GM10266 (cell line): ENCODE measurements around the gene CD300H.
"Not testable (repeated sequence)": the region's sequence is repeated elsewhere in the genome, so short reads cannot be mapped to it uniquely, and the experiment has no call there.

ENCODE experiments used
- DNase-seq: peaks from one replicate; pipeline ENCODE4 v3.0.0; 2012; ENCODE audit errors: extremely low spot score
- CTCF ChIP-seq: IDR thresholded peaks from 2 replicates; pipeline ENCODE4 v1.5.1; 2012; ENCODE audit warnings: mild to moderate bottlenecking, low read depth; ENCODE audit not compliant: control insufficient read depth, insufficient read depth; ENCODE audit errors: missing control alignments

The CD300H gene

DNA sequence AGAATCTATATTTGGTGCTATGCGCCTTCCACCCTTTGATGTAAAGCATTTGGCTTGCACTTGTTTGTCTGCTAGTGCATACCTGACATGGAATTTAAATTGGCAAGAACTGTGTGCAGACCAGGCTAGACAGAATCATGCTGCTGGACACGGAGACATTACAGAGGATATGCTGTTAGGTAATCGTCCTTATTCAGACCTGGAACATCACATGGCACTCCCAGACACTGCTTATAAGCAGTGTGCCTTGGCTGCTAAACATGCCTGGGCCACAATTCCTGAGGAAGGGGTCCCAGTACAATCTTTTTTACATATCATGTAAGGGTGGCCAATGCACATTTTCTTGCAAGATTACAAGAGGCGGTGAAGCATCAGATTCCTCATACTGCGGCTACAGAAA, 18.4 kb upstream of the CD300H start:
- no peak for DNase-seq
- no peak for TF ChIP-seq CTCF

DNA sequence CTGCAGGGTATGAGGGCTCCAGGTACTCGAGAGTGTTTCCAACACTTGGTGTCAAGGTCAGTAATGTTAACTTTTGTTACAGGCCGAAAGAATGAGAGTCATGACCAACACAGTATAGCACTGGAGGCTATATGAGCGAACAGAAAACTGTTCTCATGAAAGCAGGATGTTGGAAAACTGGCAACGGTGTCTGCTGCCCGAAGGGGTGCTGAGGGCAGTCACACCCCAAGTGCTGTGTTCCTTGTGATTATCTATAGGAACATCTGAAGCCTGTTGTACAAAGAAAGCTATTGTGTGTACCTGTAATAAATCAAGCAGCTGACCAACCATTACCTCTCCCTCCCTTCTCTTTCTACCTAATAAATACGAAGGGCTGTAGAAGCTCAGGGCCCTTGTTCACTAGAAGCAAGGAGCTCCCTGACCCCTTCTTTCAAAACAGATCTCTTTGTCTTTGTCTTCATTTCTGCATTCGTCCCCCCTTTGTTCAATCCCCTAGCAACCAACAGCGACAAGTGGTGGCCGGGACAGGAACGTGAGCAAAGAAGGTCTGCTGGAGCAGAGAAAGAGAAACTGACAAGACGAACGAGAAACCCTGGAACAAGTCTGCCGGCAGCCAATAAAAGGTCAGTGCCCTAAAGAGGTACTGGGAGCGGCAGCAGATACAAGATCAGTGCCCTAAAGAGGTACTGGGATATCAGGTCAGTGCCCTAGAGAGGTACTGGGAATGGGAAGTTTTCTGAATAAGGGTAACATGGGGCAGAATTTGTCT, 17.2 kb upstream of the CD300H start:
- TF ChIP-seq CTCF, result no peak
- DNase-seq, result no peak

GRCh38 chr17:74582633-74583032, 15.3 kb upstream of the CD300H start:
- no peak for DNase-seq
- no peak for TF ChIP-seq CTCF

DNA sequence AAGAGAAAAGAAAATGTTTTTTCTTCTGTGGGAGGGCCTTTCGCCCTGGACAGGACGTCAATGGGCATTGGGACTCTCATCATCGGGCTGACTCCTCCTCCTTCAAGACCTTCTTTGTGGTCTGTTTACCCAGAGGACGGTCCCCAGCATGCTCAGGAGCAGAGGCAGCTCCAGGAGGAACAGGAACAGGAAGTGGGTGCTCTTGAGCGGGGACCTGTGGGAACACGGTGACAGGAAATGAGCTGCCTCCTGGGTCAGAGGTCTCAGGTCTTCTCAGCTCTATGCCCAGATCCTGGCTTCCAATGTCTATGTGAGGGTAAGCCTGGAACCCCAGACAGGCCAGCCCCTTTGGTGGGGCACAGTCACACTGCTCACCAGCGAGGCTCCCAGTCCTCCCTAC, 12.6 kb upstream of the CD300H start:
- TF ChIP-seq CTCF, result no peak

DNA sequence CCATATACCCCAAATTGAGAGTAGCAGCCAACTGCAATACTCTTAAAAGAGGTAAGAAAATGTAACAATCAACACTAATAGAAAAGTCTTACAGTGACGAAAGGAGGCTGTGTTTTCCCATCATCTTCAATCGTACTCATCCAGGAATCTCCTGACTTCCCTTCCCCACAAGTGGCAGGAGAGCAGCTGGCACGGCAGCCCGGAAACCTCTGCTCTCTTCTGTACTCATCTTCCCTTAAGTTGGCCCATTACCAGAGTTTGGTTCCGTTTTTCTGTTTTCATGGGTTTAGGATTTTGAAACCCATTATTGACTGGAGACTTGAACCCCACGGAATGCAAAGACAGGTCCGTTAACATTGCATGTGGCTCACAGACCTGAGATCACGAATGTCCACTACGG, 11.7 kb upstream of the CD300H start:
- no peak for TF ChIP-seq CTCF
- DNase-seq, result no peak

More for the DNA sequence above, 12.6 kb upstream of the CD300H start:
- no peak for DNase-seq

DNA sequence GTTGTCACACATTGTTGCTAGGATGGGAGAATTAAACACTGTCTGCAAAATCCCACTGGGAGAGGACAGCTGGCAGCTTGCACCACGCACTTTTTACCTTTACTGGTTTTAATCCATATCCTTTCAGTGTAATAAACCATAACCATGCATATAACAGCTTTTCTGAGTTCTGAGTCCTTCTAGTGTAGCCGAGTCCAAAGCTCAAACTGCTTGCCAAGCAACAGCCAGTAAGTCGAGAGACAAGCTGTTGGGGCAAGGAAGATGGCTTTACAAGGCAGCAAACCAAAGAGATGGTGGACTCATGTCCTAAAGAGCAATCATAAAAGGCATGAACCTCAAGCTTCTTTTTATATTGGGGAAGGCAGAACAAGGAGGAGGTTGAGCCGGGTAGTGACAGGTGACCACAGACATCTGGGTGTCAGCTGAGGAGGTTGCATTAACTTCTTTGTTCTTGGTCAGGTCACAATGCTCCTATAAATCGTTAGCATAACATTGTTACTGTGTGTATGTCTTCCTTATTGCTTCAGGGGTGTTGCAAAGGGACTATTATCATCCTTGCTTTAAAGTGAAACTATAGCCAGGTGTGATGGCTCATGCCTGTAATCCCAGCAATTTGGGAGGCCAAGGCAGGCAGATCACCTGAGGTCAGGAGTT, 7.3 kb upstream of the CD300H start:
- no peak for TF ChIP-seq CTCF
- no peak for DNase-seq

DNA sequence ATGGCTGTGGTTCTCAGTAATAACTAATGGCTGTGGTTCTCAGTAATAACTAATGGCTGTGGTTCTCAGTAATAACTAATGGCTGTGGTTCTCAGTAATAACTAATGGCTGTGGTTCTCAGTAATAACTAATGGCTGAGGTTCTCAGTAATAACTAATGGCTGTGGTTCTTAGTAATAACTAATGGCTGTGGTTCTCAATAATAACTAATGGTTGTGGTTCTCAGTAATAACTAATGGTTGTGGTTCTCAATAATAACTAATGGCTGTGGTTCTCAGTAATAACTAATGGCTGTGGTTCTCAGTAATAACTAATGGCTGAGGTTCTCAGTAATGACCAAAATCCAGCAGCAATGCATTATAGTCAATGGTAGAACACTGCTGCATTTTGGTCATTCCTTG, 6.3 kb upstream of the CD300H start:
- not testable (repeated sequence) for DNase-seq
